H1 (cell line): Measurements from ENCODE around the gene FLRT2. TPM values are rescaled to one million over a fixed set of nuclear protein-coding genes. Genes with fewer than 3 reads are reported as not detected.

Source experiments
- CTCF ChIA-PET: fragments of 300-600 bp; sonication (Branson Sonifier 250); formaldehyde crosslinking; loops from one replicate; lab custom pipeline; 2021; ENCODE audit not compliant: partially characterized antibody; lab: Charles Lee
- POLR2A ChIA-PET: fragments of 300-600 bp; sonication (Branson Sonifier 250); formaldehyde crosslinking; loops from one replicate; lab custom pipeline; 2021; ENCODE audit warnings: inconsistent platforms; ENCODE audit not compliant: partially characterized antibody; lab: Charles Lee
- DNase-seq, 2 experiments: peaks; one replicate each; pipeline versions ENCODE4 v3.0.0 to v3.0.0-alpha.2; 2010 to 2022; ENCODE audit warnings: low spot score in 2 of 2, low read depth in 1 of 2, mixed read lengths in 1 of 2
- FAIRE-seq: peaks from 2 replicates; lab custom pipeline; 2011; peaks lifted over from hg19 to GRCh38; lab: Jason Lieb, UNC
- H2AFZ ChIP-seq: 2 replicates; pipeline ENCODE4 v1.8.1; 2012; ENCODE audit warnings: low read length, inconsistent platforms
- H2AK5ac ChIP-seq: 2 replicates; pipeline ENCODE4 v1.6.1; 2013; ENCODE audit warnings: low read depth, low read length
- H2BK120ac ChIP-seq: replicated peaks from 2 replicates; pipeline ENCODE3; 2013; ENCODE audit warnings: low read depth, low read length, inconsistent platforms
- H2BK12ac ChIP-seq: 2 replicates; pipeline ENCODE4 v1.6.1; 2013; ENCODE audit warnings: low read depth, low read length
- H2BK15ac ChIP-seq: 2 replicates; pipeline ENCODE4 v1.6.1; 2013; ENCODE audit warnings: low read length
- H2BK20ac ChIP-seq: 2 replicates; pipeline ENCODE4 v1.6.1; 2013; ENCODE audit warnings: low read length
- H2BK5ac ChIP-seq: 2 replicates; pipeline ENCODE4 v1.6.1; 2013; ENCODE audit warnings: low read depth, low read length
- H3K14ac ChIP-seq: 2 replicates; pipeline ENCODE4 v1.6.1; 2013; ENCODE audit warnings: inconsistent platforms; ENCODE audit not compliant: insufficient read length
- H3K18ac ChIP-seq: 2 replicates; pipeline ENCODE4 v1.6.1; 2013; ENCODE audit warnings: low read length; ENCODE audit errors: extremely low read depth
- H3K23ac ChIP-seq: 2 replicates; pipeline ENCODE4 v1.6.1; 2013; ENCODE audit warnings: inconsistent platforms; ENCODE audit not compliant: insufficient read length
- H3K23me2 ChIP-seq: 2 replicates; pipeline ENCODE4 v1.6.1; 2013; ENCODE audit warnings: low read depth, low read length
- H3K27ac ChIP-seq: 2 replicates; pipeline ENCODE4 v1.6.1; 2011; ENCODE audit warnings: low read depth, low read length, inconsistent platforms
- H3K27me3 ChIP-seq, 4 experiments: replicated peaks in 1 of 4; 1 replicate in 1 of 4; 2 replicates in 3 of 4; pipeline versions ENCODE4 v1.6.1 to v1.8.1; 2011 to 2013; ENCODE audit warnings: low read length in 3 of 4, mild to moderate bottlenecking in 3 of 4, inconsistent platforms in 2 of 4, mixed read lengths in 2 of 4, moderate library complexity in 1 of 4; ENCODE audit not compliant: control insufficient read depth in 3 of 4, insufficient read depth in 3 of 4; ENCODE audit errors: extremely low read depth in 1 of 4
- H3K36me3 ChIP-seq, 4 experiments: 2 replicates each; pipeline versions ENCODE4 v1.6.1 to v1.8.1; 2011 to 2013; ENCODE audit warnings: mild to moderate bottlenecking in 4 of 4, low read length in 3 of 4, moderate library complexity in 2 of 4, control low read depth in 1 of 4, inconsistent platforms in 1 of 4; ENCODE audit not compliant: insufficient read depth in 4 of 4, control insufficient read depth in 2 of 4
- H3K4ac ChIP-seq: replicated peaks from 2 replicates; pipeline ENCODE3; 2013; ENCODE audit warnings: low read length, low read depth, mixed read lengths, inconsistent platforms; ENCODE audit not compliant: insufficient read length
- H3K4me1 ChIP-seq, 4 experiments: replicated peaks in 1 of 4; 1 replicate in 1 of 4; 2 replicates in 3 of 4; pipeline versions ENCODE4 v1.6.1 to v1.8.1; 2011 to 2013; ENCODE audit warnings: low read length in 3 of 4, inconsistent platforms in 2 of 4, mixed read lengths in 1 of 4; ENCODE audit not compliant: insufficient read depth in 4 of 4, control insufficient read depth in 3 of 4
- H3K4me2 ChIP-seq, 2 experiments: 2 replicates each; pipeline versions ENCODE4 v1.6.1 to v1.8.1; 2011 to 2013; ENCODE audit warnings: low read depth in 2 of 2, low read length in 2 of 2, control low read depth in 1 of 2, inconsistent platforms in 1 of 2, mild to moderate bottlenecking in 1 of 2; ENCODE audit not compliant: insufficient read depth in 1 of 2
- H3K4me3 ChIP-seq, 4 experiments: fragments of 200-600, 300-600 bp in 1 of 4; sonication (generic), shearing (Covaris generic), sonication (Bioruptor Twin) in 1 of 4; 2 replicates each; pipeline versions ENCODE4 v1.5.1 to v1.8.1; 2011 to 2016; ENCODE audit warnings: low read length in 4 of 4, low read depth in 3 of 4, control low read depth in 2 of 4, inconsistent platforms in 2 of 4, mild to moderate bottlenecking in 2 of 4, mixed read lengths in 1 of 4, moderate library complexity in 1 of 4; ENCODE audit not compliant: insufficient read depth in 2 of 4; ENCODE audit errors: extremely low read depth in 1 of 4
- H3K56ac ChIP-seq: replicated peaks from 2 replicates; pipeline ENCODE3; 2013; ENCODE audit warnings: low read depth, mild to moderate bottlenecking, mixed read lengths, low read length, inconsistent platforms; ENCODE audit not compliant: insufficient read length
- H3K79me1 ChIP-seq: 2 replicates; pipeline ENCODE4 v1.6.1; 2013; ENCODE audit warnings: low read depth, low read length, control low read depth
- H3K79me2 ChIP-seq, 2 experiments: 2 replicates each; pipeline versions ENCODE4 v1.6.1 to v1.8.1; 2012 to 2013; ENCODE audit warnings: low read length in 2 of 2, mild to moderate bottlenecking in 2 of 2, inconsistent platforms in 1 of 2; ENCODE audit not compliant: insufficient read depth in 2 of 2, control insufficient read depth in 1 of 2
- H3K9ac ChIP-seq, 4 experiments: replicated peaks in 1 of 4; 1 replicate in 1 of 4; 2 replicates in 3 of 4; pipeline versions ENCODE4 v1.6.1 to v1.8.1; 2011 to 2013; ENCODE audit warnings: low read depth in 3 of 4, low read length in 3 of 4, control low read depth in 2 of 4, mild to moderate bottlenecking in 2 of 4, moderate library complexity in 2 of 4, inconsistent platforms in 1 of 4; ENCODE audit errors: extremely low read depth in 1 of 4
- H3K9me3 ChIP-seq, 2 experiments: 2 replicates each; pipeline versions ENCODE4 v1.6.1 to v1.8.1; 2012 to 2013; ENCODE audit warnings: mild to moderate bottlenecking in 2 of 2, moderate library complexity in 2 of 2, control low read depth in 1 of 2, inconsistent platforms in 1 of 2, low read depth in 1 of 2, low read length in 1 of 2, mixed read lengths in 1 of 2; ENCODE audit not compliant: insufficient read depth in 2 of 2
- H4K20me1 ChIP-seq, 2 experiments: replicated peaks in 1 of 2; 2 replicates each; pipeline versions ENCODE3 to v1.8.1; 2011 to 2013; ENCODE audit warnings: inconsistent platforms in 2 of 2, low read length in 2 of 2, mild to moderate bottlenecking in 1 of 2; ENCODE audit not compliant: insufficient read depth in 2 of 2, control insufficient read depth in 1 of 2
- H4K5ac ChIP-seq: 2 replicates; pipeline ENCODE4 v1.6.1; 2013; ENCODE audit warnings: low read length, low read depth, mixed read lengths, inconsistent platforms; ENCODE audit not compliant: insufficient read length
- H4K8ac ChIP-seq: 2 replicates; pipeline ENCODE4 v1.8.0; 2013; ENCODE audit warnings: mild to moderate bottlenecking, moderate library complexity, low read length, inconsistent platforms; ENCODE audit not compliant: insufficient read depth; ENCODE audit errors: extremely low read depth
- H4K91ac ChIP-seq: replicated peaks from 2 replicates; pipeline ENCODE3; 2013; ENCODE audit warnings: low read length, mixed read lengths, inconsistent platforms; ENCODE audit not compliant: insufficient read length
- ASH2L ChIP-seq: fragments of 200-600, 300-600 bp; sonication (generic); IDR thresholded peaks from one replicate; pipeline ENCODE4 v1.7.1; 2017; ENCODE audit warnings: low read length
- BACH1 ChIP-seq: IDR thresholded peaks from 2 replicates; pipeline ENCODE4 v1.6.1; 2012; ENCODE audit warnings: low read length, improper control_type of control experiment
- CHD1 ChIP-seq: IDR thresholded peaks from 2 replicates; pipeline ENCODE4 v1.6.1; 2012; ENCODE audit warnings: low read depth, low read length, improper control_type of control experiment
- JUND ChIP-seq: IDR thresholded peaks from 2 replicates; pipeline ENCODE4 v1.6.1; 2011; ENCODE audit warnings: mild to moderate bottlenecking, improper control_type of control experiment, low read length
- KDM4A ChIP-seq: IDR thresholded peaks from one replicate; pipeline ENCODE4 v1.7.1; 2012; ENCODE audit warnings: low read depth, mild to moderate bottlenecking, moderate library complexity, low read length, inconsistent platforms; ENCODE audit not compliant: severe bottlenecking
- POLR2A ChIP-seq, 2 experiments: IDR thresholded peaks; 1 replicate in 1 of 2; 2 replicates in 1 of 2; pipeline ENCODE4 v1.6.1; 2011; ENCODE audit warnings: low read depth in 2 of 2, low read length in 2 of 2, mild to moderate bottlenecking in 2 of 2; ENCODE audit errors: control extremely low read depth in 1 of 2
- POU5F1 ChIP-seq: IDR thresholded peaks from 2 replicates; pipeline ENCODE4 v1.6.1; 2011; ENCODE audit warnings: low read depth, mild to moderate bottlenecking, low read length, moderate library complexity
- SP1 ChIP-seq: IDR thresholded peaks from 2 replicates; pipeline ENCODE4 v1.6.1; 2011; ENCODE audit warnings: low read depth, low read length
- SP2 ChIP-seq: IDR thresholded peaks from 2 replicates; pipeline ENCODE4 v1.6.1; 2012; ENCODE audit warnings: mild to moderate bottlenecking, low read length, inconsistent platforms
- SP4 ChIP-seq: IDR thresholded peaks from 2 replicates; pipeline ENCODE4 v1.6.1; 2012; ENCODE audit warnings: low read length, inconsistent platforms
- SRF ChIP-seq: IDR thresholded peaks from 2 replicates; pipeline ENCODE4 v1.6.1; 2011; ENCODE audit warnings: mild to moderate bottlenecking, low read depth, low read length, moderate library complexity
- TAF1 ChIP-seq: IDR thresholded peaks from 2 replicates; pipeline ENCODE4 v1.6.1; 2011; ENCODE audit warnings: mild to moderate bottlenecking, low read depth, low read length
- YY1 ChIP-seq: IDR thresholded peaks from 2 replicates; pipeline ENCODE4 v1.6.1; 2011; ENCODE audit warnings: low read depth, mild to moderate bottlenecking, low read length
- WGBS, 2 experiments: shearing (Covaris generic) in 1 of 2; methylation state at CpG; one replicate each; pipeline versions ENCODE4 v1.1.6 to v1.1.7; 2013 to 2015; ENCODE audit warnings: low lambda C conversion rate in 2 of 2, mixed read lengths in 2 of 2, inconsistent platforms in 1 of 2, low coverage in 1 of 2, missing lambda C conversion rate in 1 of 2; ENCODE audit not compliant: insufficient replicate concordance in 2 of 2, insufficient coverage in 1 of 2, insufficient read length in 1 of 2; ENCODE audit errors: extremely low coverage in 1 of 2, missing lambda C conversion rate in 1 of 2; 5-methylcytosine and 5-hydroxymethylcytosine counted together
- polyA plus RNA-seq, 7 experiments: library from polyadenylated mRNA; depleted of rRNA in 3 of 7; stranded (reverse) in 5 of 7; unstranded in 2 of 7; fragments of >200 nt in 5 of 7; fragments of 200-250 nt in 2 of 7; gene quantifications; 1 replicate in 5 of 7; 2 replicates in 1 of 7; 4 replicates in 1 of 7; pipeline versions ENCODE4 v1.2.1 to v1.2.3, GENCODE V29; 2011 to 2013; ENCODE audit warnings: missing spikeins in 2 of 7, mixed read lengths in 2 of 7
- total RNA-seq: library from RNA; stranded (reverse); fragmentation: NEBNext Ultra II Directional; extraction: Animal tissue kit (Norgen Biotek cat#: 25700); gene quantifications from 2 replicates; pipeline ENCODE4 v1.2.1, GENCODE V29; 2021

Gene FLRT2
- total and polyA plus RNA-seq, 2 of the 8 experiments (the other 6 are each of a cell fraction or from before 2014, with no cell fraction given), result 2.4 to 6.9 TPM

GRCh38 chr14:85607651-85608081, 77.7 kb downstream of the FLRT2 start:
- FAIRE-seq (no peak), DNase-seq (no peak)
- Histone ChIP-seq H2BK120ac (no peak overlapping the region), H4K8ac (no peak overlapping the region), H3K9me3 (no peaks in the 10 kb centered on the region), H3K18ac (no peak overlapping the region), H3K27ac (no peak overlapping the region), H3K4ac (no peak overlapping the region), H4K91ac (no peak overlapping the region), H2BK20ac (no peak overlapping the region), H2AFZ (no peak overlapping the region), H3K9ac (no peak overlapping the region), H4K20me1 (no peaks in the 10 kb centered on the region), H3K79me2 (no peaks in the 10 kb centered on the region), H3K4me2 (no peak overlapping the region), H2AK5ac (no peak overlapping the region), H2BK15ac (no peak overlapping the region), H3K4me3 (no peak overlapping the region), H3K36me3 (no peaks in the 10 kb centered on the region), H3K27me3 (no peaks in the 10 kb centered on the region), H2BK12ac (no peak overlapping the region), H3K4me1 (no peaks in the 10 kb centered on the region)
- 91% methylated on average over 3 of the region's 3 CpGs; no CpG with 5 or more reads in 1 of the 2 experiments for WGBS, 2 experiments
- CTCF ChIA-PET, result interaction anchor here (0.6 to 2.1 kb wide), 5 partner anchors 9 to 1121 kb away, joined by 3 to 15 read pairs (median 3); no protein-coding TSS in a partner anchor
- TF ChIP-seq KDM4A (no peak), SP4 (no peak), TAF1 (no peak), SRF (no peak), SP1 (no peak), SP2 (no peak), POU5F1 (no peak), BACH1 (no peak), ASH2L (no peak), POLR2A (IDR thresholded peaks at IDR 0.05; ENCODE audit: control extremely low read depth in 1 of 2, low read depth in 2 of 2, low read length in 2 of 2) (no peak), CHD1 (no peak), JUND (no peak), YY1 (no peak)
- TF ChIP-seq, all 59 proteins: peak for 0
- no peak overlapping the region for H3K14ac ChIP-seq
- no peaks in the 10 kb centered on the region for H3K79me1 ChIP-seq
- H2BK5ac ChIP-seq, result no peak overlapping the region
- no peak overlapping the region for H3K56ac ChIP-seq
- H4K5ac ChIP-seq, result no peak overlapping the region
- no peak overlapping the region for H3K23ac ChIP-seq
- POLR2A ChIA-PET, result no interaction called here
- H3K23me2 ChIP-seq, result no peaks in the 10 kb centered on the region; the same call in 1 of the 2 replicates
